RPMI7951 (cell line): Measurements from ENCODE around the gene SCAI. TPM values are rescaled to one million over a fixed set of nuclear protein-coding genes. Genes with fewer than 3 reads are reported as not detected.
"Not testable (repeated sequence)": the region's sequence is repeated elsewhere in the genome, so short reads cannot be mapped to it uniquely, and the experiment has no call there.

Source experiments
- DNase-seq: peaks from one replicate; pipeline ENCODE4 v3.0.0-alpha.2; 2012; ENCODE audit warnings: low read depth
- total RNA-seq: library from RNA; depleted of rRNA; stranded (reverse); fragments of >200 nt; shearing (Covaris generic); gene quantifications from 2 replicates; pipeline ENCODE4 v1.2.3, GENCODE V29; 2014

Gene SCAI
- total RNA-seq, 1 experiment from 2014 or later = 3.5 TPM

DNA sequence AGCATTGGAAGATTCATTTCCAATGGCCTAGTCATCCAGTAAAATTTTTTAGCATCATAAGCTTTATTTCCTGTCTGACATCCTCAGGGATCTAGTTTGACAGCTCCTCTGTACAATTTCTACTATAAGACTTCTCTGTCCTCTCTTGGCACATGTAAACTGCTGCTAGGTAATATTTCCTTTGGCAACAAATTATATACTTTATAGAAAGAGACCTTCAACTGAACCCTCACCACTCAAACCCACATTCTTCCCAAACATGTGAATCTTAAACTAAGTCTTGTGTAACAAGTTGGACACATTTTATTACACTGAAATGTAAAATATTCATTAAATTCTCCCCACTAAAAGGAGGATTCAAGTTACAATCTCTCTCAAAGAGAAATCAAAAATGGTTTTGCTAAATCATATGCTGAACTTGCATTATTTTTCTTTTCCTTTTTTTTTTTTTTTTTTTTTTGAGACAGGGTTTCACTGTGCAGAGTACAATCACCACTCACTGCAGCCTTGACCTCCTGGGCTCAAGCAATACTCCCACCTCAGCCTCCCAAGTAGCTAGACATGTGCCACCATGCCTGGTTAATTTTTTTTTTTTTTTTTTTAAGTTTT, 36.9 kb downstream of the SCAI start:
- no peak for DNase-seq

DNA sequence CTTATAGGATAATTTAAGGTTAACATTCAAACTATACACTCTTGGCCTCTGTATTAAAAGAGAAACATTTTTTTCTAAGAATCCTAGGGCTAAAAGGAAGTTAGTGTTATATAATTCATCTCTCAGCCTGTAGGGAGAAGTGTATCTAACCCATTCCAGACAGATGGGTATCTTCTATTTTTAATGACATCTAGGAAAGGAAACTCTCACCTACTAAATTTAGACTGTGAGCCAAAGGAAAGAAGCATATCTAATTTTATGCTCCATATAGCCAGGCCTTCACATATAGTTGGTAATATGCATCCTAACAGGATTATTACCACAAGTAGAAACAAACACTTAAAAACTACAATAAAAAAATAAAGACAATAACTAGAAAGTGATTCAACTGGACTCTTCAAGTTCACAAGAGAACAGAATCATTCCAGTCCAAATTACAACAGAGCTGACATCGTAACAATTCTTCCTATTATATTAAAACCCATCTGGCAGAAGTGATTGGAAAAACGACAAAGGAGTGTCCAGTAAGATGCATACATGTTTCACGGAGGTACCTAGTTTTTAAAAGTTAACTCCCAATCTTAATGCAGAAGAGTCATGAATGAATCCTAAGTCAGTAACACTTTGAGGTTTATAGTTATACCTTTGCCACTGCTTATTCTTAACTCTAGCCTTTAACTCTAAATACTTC, 39.4 kb downstream of the SCAI start:
- no peak for DNase-seq

DNA sequence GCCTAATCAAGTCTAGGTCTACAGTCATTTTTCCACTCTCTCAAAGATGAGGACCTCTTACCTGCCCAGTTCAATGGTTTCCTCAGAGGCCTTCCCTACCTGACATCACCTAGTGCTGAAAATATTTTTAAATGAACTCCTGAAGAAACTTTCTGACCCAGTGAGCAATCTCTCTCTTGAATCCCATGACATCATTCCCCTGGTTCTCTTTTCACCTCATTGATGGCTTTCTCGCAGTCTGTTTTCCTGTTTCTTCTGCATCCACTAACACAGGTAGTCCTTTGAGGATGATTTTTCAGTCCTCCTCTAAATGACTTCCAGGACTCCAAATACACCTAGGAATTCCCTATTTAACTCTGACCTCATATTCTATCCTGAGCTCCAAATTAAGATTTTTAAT, 40.3 kb downstream of the SCAI start:
- no peak for DNase-seq

GRCh38 chr9:125100822-125101221, 42.5 kb downstream of the SCAI start:
- DNase-seq = no peak

DNA sequence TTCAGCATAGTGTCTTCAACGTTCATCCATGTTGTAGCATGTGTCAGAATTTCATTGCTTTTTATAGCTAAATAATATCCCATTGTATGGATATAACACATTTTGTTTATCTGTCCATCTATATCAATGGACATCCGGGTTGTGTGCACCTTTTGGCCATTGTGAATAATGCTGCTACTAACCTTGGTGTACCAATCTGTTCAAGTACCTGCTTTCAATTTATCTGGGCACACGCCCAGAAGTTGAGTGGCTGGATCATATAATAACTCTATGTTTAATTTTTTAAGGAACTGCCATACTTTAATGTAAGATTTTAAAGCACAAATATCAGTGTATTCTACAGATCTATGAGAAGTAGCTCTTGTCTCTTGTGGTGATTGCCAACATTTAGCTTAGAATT, 43.5 kb downstream of the SCAI start:
- DNase-seq = no peak

DNA sequence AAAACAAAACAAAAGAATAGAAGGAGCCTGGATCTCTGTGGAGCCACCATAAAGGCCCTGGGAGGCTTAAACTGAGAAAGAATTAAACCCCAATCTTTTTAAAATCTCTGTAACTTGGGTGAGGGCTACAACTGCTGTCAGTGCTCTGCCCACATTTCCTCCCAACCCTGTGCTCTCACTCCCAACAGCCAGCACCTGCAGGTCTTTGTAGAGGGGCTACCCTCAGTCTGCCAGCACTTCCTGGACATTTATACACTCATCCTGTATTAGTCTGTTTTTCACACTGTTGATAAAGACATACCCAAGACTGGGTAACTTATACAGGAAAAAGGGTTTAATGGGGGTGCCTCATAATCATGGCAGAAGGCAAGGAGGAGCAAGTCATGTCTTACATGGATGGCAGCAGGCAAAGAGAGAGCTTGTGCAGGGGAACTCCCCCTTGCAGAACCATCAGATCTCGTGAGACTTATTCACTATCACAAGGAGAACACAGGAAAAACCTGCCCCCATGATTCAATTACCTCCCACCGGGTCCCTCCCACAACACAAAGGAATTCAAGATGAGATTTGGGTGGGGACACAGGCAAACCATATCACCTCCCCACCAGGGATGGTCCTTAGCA, 47.4 kb downstream of the SCAI start:
- no peak for DNase-seq

GRCh38 chr9:125091121-125091520, 52.2 kb downstream of the SCAI start:
- DNase-seq = no peak

- no peak for DNase-seq
These were observed 54.0 kb downstream of the SCAI start for GRCh38 chr9:125089331-125089730.

GRCh38 chr9:125088752-125089151, 54.6 kb downstream of the SCAI start:
- no peak for DNase-seq

GRCh38 chr9:125085703-125086477, 57.4 kb downstream of the SCAI start:
- no peak for DNase-seq

- DNase-seq = not testable (repeated sequence)
These were observed 61.1 kb downstream of the SCAI start for GRCh38 chr9:125082197-125082596.

DNA sequence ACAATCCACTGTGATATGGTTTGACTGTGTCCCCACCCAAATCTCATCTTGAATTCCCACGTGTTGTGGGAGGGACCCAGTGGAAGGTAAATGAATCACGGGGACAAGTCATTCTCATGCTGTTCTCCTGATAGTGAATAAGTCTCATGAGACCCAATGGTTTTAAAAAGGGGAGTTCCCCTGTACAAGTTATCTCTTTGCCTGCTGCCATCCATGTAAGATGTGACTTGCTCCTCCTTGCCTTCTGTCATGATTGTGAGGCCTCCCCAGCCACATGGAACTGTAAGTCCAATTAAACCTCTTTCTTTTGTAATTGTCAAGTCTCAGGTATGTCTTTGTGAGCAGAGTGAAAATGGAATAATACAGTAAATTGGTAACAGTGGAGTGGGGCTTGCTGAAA, 62.5 kb downstream of the SCAI start:
- not testable (repeated sequence) for DNase-seq

DNA sequence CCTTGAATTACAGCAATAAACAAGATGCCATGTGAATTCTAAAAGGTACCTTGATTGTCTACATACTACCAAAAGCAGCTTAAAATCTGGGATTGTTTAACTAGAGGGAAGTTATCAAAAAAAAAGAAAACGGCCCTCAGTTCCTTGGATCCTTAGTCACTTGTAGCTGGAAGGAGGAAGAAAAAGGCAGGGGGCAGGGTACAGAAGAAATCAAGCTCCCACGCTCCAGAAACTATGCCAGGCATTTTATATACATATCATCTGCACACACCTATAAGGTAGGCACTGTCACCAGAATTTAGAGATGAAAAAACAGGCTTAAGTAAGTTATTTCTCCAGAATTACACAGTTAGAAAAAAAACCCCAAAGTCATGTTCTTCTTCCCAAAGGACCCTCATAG, 63.4 kb downstream of the SCAI start:
- no peak for DNase-seq

GRCh38 chr9:125075997-125076396, 67.3 kb downstream of the SCAI start:
- no peak for DNase-seq

GRCh38 chr9:125074976-125075375, 68.4 kb downstream of the SCAI start:
- DNase-seq = no peak

DNA sequence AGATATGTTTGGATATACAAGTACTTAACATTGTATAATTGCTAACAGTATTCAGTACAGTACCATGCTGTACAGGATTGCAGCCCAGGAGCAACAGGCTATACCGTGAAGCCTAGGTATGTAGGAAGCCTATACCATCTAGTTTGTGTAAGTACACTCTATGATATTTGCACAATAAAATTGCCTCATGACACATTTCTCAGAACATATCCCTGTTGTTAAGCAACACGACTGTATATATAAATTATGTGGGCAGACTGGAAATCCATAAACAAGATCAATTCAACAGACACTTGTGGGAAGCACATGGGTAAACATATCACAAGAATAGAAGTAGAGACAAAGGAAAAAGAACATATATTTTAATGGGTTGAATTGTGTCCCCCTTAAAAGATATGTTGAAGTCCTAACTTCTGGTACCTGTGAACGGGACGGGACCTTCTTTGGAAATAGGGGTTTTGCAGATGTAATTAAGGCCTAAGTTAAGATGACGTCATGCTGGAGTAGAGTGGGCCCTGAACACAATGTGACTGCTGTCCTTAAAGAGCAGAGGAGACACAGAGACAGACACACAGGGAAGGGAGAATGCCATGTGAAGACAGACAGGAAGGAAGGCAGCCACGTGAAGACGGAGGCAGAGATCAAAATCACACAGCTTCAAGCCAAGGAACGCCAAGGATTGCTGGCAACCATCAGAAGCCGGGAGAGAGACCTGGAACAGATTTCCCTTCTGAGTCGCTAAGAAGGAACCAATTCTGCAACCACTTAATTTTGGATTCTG, 76.3 kb downstream of the SCAI start:
- peak; percentile 10 for DNase-seq

GRCh38 chr9:125061391-125061790, 81.9 kb downstream of the SCAI start:
- no peak for DNase-seq

- DNase-seq = no peak
These were observed 93.9 kb downstream of the SCAI start for GRCh38 chr9:125049212-125050049.

DNA sequence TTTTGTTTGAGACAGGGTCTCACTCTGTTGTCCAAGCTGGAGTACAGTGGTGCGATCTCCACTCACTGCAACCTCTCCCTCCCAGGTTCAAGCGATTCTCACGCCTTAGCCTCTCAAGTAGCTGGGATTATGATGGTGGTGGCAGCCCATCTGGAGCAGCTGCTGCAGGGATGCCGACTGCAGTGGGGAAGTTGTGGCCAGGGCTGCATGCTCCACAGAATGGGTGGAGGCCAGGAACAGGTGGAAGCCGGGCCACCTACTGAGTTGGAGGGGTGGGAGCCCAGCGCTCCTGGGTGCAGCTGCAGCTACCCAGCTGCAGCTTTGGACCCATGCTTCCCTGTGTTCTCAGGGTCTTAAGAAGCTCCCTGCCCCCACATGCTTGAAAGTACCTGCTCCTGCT, 99.7 kb downstream of the SCAI start:
- DNase-seq = no peak

GRCh38 chr9:125043148-125043547, 100.2 kb downstream of the SCAI start:
- no peak for DNase-seq

- DNase-seq = no peak
These were observed 105.2 kb downstream of the SCAI start for GRCh38 chr9:125038166-125038565.
